ENCODE data around the gene DRICH1. TPM values are rescaled to one million over a fixed set of nuclear protein-coding genes. Genes with fewer than 3 reads are reported as not detected.

DRICH1 gene
- total RNA-seq, 1 donor from 2014 or later: not detected

DNA sequence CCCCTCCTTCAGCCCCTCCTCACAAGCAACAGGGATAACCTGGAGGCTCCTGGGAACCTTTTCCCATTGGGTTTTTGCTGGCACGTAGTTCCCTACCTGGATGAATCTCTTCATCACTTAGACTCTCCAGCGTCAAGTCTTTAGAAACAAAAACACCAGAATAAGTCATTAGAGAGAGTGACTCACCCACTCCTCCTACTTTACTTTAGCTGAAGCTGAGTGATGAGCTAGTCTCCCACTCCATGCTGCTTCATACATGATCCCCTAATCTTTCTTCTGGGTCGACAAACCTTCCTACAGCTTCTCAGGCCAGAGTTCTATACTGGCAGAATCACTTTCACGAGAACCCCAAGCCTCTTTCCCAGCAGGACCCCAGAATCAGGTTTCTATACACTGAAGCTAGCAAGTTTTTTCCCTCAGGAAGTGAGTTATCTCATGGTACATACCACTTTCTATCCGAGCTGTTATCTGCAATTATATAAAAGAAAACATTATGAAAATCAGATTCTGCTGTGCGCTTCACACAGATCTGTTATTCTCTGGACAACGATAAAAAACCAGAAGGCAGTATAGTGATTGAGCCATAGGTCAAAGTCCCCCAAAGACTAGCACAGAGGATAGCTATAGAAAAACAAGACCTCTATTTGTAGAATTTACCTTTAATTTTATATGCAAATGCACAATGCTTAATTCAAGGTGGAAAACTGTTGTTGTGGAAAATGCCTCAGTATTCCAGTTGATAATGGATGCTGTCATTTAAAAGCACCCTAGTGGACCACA lies 18.7 kb downstream of the DRICH1 start:
- peak in 1 of 2 donors; percentile 5 for DNase-seq (ENCODE audit: low spot score in 2 of 2)
- no peaks in the 10 kb centered on the region for H3K4me1 ChIP-seq
- TF ChIP-seq, protein P1, sequence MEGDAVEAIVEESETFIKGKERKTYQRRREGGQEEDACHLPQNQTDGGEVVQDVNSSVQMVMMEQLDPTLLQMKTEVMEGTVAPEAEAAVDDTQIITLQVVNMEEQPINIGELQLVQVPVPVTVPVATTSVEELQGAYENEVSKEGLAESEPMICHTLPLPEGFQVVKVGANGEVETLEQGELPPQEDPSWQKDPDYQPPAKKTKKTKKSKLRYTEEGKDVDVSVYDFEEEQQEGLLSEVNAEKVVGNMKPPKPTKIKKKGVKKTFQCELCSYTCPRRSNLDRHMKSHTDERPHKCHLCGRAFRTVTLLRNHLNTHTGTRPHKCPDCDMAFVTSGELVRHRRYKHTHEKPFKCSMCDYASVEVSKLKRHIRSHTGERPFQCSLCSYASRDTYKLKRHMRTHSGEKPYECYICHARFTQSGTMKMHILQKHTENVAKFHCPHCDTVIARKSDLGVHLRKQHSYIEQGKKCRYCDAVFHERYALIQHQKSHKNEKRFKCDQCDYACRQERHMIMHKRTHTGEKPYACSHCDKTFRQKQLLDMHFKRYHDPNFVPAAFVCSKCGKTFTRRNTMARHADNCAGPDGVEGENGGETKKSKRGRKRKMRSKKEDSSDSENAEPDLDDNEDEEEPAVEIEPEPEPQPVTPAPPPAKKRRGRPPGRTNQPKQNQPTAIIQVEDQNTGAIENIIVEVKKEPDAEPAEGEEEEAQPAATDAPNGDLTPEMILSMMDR (IDR thresholded peaks at IDR 0.05): no peak
- H3K9me3 ChIP-seq: no peaks in the 10 kb centered on the region
- no peak overlapping the region for H3K4me3 ChIP-seq
- no peaks in the 10 kb centered on the region for H3K36me3 ChIP-seq
- intact Hi-C loops (cut with DNase I): no loop called here
- H3K27ac ChIP-seq: no peak overlapping the region
- H3K27me3 ChIP-seq: no peaks in the 10 kb centered on the region

DNA sequence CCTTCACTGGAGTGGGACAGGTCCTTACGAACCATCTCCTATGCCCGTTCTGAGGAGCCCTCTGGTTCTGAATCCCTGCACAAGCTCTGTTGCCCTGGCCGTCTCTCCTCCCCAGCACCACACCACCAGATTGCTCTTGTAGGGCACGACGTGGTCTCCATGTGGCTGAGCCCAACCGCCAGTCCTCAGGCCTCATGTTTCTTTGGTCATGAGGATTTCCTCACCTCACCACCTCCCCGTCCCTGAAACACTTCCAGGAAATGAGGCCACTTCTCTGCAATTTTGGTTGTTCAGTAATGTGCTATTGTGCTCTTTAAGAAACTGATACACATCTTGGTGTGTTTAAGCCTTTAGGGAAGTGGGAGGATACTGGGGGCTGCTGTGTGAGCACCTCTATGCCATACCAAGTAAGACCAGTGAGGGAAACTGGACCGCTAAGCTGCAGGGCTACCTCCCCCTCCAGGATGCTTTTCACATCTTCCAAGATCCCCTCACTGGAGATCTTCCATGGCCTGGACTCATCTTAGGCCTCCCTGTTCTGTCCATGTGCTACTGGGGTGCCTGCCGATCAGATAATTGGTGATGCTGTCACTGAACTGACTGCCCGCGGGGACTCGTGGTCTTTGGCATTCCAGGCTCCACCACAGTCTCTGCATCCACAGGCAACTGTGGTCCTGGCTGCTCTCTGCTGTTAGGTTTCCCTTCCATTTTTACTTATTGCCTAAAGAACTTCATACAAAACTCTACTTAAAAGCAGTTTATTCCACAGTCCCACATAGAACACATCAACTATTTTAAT lies 21.9 kb downstream of the DRICH1 start:
- H3K27me3 ChIP-seq: no peaks in the 10 kb centered on the region
- DNase-seq (ENCODE audit: low spot score in 2 of 2): no peak
- intact Hi-C loops (cut with DNase I): no loop called here

DNA sequence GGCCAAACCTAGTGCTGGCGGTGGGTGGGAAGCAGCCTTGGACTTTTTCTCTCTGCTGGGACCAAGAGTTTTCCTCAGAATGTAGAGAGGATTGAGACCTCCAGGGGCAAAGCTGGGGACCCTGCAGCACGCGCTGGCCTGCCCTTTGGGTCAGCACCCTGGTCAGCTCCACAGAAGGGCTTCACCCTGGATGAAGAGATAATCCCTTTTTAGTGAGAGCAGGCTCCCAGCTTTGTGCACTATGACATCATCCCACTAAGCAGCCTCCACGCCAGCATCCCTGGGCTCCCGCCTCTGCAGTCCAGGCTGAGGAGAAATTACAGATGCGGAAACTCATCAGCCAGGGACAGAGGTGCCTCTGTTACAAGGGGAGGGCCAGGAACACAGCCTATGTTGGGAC lies 23.5 kb downstream of the DRICH1 start:
- TF ChIP-seq, protein P1 (IDR thresholded peaks at IDR 0.05): no peak
- no peak overlapping the region for H3K4me3 ChIP-seq
- no peaks in the 10 kb centered on the region for H3K27me3 ChIP-seq
- no peaks in the 10 kb centered on the region for H3K9me3 ChIP-seq
- no peak overlapping the region for H3K27ac ChIP-seq
- intact Hi-C loops (cut with DNase I): no loop called here
- H3K36me3 ChIP-seq: no peaks in the 10 kb centered on the region
- DNase-seq (ENCODE audit: low spot score in 2 of 2): no peak
- H3K4me1 ChIP-seq: no peaks in the 10 kb centered on the region

More for the DNA sequence above, 21.9 kb downstream of the DRICH1 start:
- H3K4me1 ChIP-seq: no peaks in the 10 kb centered on the region
- H3K9me3 ChIP-seq: no peaks in the 10 kb centered on the region
- no peak overlapping the region for H3K4me3 ChIP-seq
- TF ChIP-seq, protein P1 (IDR thresholded peaks at IDR 0.05): no peak
- no peaks in the 10 kb centered on the region for H3K36me3 ChIP-seq
- no peak overlapping the region for H3K27ac ChIP-seq

DNA sequence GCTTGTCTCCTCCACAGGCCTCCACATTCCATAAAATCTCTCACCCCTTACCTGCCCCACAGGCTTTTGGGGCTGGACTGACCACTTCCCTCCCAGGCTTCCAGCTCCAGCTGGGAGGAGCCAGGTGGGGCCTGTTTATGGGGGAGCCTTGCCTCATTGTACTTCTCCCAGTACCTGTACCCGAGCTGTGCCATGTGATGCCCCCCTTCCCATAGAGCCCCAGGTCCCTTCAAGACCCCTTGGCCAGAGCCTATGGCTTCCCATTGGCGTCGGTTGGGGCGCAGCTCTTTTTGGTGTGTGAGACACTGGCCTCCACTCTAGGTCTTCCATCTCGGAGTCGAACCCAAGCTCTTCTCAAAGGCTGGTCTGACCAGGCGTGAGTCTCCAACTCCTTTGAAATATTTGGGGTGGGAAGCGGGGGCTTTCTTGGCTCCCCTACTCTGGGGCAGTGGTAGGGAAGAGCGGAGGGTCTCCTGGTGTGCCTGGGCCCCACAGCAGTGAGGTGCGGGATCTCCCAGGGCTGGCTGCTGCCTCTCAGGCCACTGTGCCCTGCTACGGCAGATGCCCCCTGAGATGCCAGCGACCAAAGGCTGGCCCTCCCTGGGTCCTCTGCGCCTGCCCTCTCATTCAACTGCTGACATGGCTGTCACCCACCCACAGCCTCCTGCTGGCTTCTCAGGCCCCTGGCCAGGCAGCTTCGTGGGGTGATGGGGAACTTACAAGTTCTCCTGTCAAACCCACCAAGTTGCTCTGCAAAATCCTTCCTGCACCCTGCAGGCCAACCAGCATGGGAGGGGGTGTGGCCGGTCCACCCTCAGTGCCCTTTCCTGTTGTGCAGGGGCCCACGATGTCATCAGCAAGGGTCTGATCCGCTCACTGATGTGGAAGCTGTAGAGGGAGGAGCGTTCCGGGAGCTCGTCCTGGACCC lies 25.7 kb downstream of the DRICH1 start:
- no peak overlapping the region for H3K4me3 ChIP-seq
- intact Hi-C loops (cut with DNase I): no loop called here
- DNase-seq (ENCODE audit: low spot score in 2 of 2): peak in 1 of 2 donors; percentile 62
- TF ChIP-seq, protein P1 (IDR thresholded peaks at IDR 0.05): no peak
- H3K4me1 ChIP-seq: no peaks in the 10 kb centered on the region
- no peak overlapping the region for H3K27ac ChIP-seq
- no peaks in the 10 kb centered on the region for H3K27me3 ChIP-seq
- H3K36me3 ChIP-seq: no peaks in the 10 kb centered on the region
- H3K9me3 ChIP-seq: no peaks in the 10 kb centered on the region

DNA sequence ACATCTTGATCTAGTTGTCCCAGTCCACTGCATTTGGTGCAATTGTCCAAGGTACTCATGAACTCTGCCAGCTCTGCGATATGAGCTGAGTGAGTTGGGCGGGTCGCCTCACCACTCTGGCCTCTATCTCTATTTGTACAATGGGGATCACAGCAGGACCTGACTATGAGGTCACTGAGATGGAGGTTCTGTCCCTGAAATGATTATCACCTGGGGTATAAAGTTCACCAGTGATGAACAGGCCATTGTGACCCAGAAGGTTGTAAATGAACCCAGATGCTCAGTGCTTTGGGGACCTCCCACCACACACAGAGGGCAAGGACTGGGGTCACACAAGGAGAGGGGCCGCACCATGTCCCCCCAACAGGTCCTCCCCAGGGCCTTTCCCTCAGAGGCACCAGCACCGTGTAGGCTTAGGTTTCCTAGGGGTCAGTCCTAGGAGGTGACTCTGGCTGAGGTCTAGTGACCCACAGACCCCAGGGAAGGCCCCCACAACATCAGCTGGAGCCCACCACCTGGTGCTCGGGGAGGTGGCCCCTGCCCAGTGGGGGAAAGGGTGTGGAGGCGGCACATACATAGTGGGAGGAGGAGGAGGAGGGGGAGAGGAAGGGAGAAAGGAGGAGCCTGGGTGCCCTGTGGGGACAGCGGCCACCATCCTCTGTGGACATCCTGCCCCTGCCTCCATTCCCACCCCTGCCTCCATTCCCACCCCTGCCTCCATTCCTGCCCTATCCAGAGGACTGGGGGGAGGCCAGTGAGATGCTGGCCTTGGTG lies 27.0 kb downstream of the DRICH1 start:
- TF ChIP-seq, protein P1 (IDR thresholded peaks at IDR 0.05): no peak
- peak in 1 of 2 donors; percentile 45 for DNase-seq (ENCODE audit: low spot score in 2 of 2)
- H3K36me3 ChIP-seq: no peaks in the 10 kb centered on the region
- H3K4me1 ChIP-seq: no peaks in the 10 kb centered on the region
- H3K4me3 ChIP-seq: no peak overlapping the region
- intact Hi-C loops (cut with DNase I): no loop called here
- H3K27ac ChIP-seq: no peak overlapping the region
- H3K27me3 ChIP-seq: no peaks in the 10 kb centered on the region
- H3K9me3 ChIP-seq: no peaks in the 10 kb centered on the region
